Measurements from ENCODE around the gene RPS6KA2.

- TF ChIP-seq CTCF (IDR thresholded peaks at IDR 0.05; ENCODE audit: borderline replicate concordance, extremely low read depth, low read length, poor library complexity, severe bottlenecking) (no peak), EZH2 (IDR thresholded peaks at IDR 0.05; ENCODE audit: borderline replicate concordance, low read depth, low read length, severe bottlenecking) (no peak)
Observed at GRCh38 chr6:166636191-166636933, 9.3 kb upstream of the RPS6KA2 start.
